Hypothalamus (tissue), 51 donors: Measurements from ENCODE around the gene MRPL28.

Experiments used
- DNase-seq, 51 donors: peaks; one replicate each; lab custom pipeline; 2025; lab: John Stamatoyannopoulos, UW

The MRPL28 gene

GRCh38 chr16:375927-376816 lies 5.8 kb upstream of the MRPL28 start:
- DNase-seq, result no peak

DNA sequence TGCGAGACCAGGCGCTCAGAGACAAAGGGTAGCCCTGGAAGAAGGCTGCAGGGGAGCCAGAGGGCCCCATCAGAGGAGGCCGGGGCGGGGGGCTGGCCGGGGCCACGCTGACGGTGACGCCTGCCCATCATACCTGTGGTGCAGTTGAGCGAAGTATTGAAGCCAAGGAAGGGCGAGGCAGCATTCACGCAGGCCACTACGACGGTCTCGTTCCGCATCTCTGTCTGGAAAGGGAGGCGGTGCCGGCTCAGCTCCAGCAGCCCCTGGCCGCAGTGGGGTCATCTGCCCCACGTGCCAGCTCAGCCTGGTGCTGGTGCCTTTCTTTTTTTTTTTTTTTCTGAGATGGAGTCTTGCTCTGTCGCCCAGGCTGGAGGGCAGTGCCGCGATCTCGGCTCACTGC lies 4.9 kb upstream of the MRPL28 start:
- DNase-seq, result no peak

DNA sequence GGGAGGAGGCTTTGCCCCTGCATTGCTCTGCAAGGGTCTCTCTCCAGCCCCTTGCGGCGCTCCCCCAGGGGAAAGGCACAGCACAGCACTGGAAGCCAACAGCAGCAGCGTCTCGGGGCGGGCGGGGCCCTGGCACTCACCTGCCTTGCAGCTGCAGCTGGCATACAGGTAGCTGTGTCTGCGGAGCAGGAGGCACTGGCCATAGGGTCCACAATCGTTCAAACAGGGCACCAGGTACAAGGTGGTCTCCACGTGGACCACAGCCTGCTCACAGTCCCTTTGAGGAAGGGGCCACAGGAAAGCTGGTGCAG lies 4.2 kb upstream of the MRPL28 start:
- DNase-seq, result no peak

GRCh38 chr16:373848-374615 lies 3.7 kb upstream of the MRPL28 start:
- DNase-seq, result no peak

- no peak for DNase-seq
Measured at GRCh38 chr16:373020-373598, 2.8 kb upstream of the MRPL28 start.

DNA sequence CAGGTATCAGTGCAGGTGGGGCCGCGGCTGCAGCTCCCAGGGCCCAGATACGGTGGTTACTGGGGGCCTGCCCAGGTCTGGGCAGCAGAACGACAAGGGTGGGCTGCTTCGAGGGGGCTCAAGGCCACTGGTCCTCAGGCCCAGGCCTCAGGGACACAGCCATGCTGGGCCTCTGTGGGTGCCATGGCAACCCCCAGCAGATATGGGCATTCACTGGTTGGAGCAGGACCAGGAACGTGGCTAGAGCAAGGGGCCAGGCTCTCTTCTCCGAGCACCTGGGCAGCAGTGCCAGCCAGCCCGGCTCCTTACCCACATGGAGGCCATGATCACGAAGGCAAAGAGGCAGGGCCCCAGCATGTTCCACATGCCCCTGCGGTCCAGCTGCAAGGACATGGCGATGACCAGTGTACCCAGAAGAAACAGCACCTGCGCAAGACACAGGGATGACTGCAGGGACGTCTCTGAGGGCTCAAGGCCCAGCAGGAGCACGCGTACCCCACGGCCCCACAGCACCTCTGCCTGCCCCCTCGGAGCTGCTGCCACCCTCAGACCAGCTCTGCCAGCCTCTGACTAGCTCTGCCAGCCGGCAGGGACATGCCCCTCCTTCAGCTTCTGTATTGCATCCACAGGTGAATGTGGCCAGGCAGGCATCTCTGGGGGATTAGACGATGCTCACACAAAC lies 2.1 kb upstream of the MRPL28 start:
- no peak for DNase-seq

- no peak for DNase-seq
Measured at GRCh38 chr16:371515-372301, 1.4 kb upstream of the MRPL28 start.

GRCh38 chr16:370979-371514 lies 709 bp upstream of the MRPL28 start:
- DNase-seq, result no peak

DNA sequence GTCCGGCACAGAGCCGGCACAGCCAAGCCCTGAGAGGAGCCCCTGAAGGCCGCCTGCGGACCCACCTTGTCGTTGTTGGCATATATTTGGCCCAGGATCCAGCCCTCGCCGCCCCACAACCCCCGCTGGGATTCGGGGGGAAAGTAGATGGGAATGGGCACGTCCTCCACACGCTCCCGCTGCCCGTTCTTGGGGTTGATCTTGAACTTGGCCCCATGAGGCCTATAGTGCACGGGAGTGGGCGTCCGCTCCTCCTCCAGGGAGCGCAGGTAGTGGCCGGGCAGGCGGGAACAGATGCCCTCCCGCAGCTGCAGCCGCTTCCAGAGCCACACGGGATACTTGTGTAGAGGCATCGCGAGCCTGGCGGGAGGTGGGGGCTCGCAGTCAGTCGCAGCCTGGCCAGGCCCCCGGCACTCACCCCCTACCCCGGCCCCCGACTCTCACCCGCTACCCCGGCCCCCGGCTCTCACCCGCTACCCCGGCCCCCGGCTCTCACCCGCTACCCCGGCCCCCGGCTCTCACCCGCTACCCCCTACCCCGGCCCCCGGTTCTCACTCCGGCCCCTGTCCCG lies 387 bp downstream of the MRPL28 start:
- no peak for DNase-seq

GRCh38 chr16:369275-369865 lies 968 bp downstream of the MRPL28 start:
- no peak for DNase-seq

DNA sequence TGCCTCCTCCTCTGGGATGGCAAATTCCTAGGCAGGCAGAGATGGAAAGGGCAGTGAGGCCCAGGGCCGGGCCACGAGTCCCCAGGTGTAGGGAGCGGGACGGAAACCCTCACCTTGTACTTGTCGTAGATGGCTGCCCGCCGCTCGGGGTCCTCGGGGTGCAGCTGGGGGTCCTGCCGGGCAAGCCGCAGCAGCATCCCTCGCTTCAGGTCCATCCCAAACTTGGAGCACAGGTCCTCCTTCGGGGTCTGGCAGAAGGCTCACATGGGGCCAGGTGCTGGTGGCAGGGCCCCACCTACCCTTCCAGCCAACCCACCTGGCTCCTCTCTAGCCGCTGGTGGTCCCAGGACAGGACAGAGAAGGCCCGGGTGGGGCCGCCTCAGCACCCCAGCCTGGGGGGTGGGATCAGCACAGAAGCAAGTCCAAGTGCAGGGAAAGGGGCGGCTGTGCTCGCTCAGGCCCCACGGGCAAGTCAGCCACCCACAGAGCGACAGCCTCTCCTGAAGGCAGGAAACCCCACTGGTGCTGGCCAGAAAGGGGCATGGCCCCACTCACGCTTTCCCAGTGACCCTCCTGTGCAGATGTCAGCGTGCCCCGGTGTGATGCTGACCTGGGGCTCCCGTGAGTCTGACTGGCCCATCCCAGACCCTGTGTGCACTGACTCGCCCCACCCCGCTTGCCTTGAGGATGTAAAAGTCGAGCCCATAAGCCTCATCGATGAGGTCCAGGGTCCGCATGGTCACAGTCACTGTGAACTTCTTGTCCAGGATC lies 1.8 kb downstream of the MRPL28 start:
- no peak for DNase-seq

DNA sequence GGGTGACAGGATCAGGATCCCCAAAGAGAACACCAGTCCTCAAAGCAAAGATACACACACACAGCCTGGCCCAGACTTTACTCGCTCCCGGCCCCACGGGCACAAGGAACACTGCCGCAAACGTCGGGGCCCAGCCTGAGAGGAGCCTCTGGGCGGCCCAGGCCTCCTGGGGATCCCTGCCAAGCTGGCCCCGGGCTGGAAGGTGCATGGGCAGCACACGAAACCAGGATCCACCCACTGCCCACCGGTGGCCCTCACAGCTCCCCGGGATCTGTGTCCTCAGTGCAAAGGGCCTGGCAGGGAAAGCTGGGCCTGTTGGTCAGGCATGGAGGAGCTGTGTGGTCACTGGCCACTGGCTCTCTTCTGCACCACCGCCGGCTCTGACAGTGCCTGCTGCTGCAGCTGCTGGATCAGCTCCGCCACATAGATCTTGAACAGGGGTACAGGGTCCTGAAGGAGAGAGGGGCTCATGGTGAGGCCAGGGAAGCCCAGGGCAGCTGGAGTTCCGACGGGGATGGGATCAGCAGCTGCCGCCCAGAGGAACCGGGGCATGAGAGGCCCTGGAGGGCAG lies 2.9 kb downstream of the MRPL28 start:
- no peak for DNase-seq

DNA sequence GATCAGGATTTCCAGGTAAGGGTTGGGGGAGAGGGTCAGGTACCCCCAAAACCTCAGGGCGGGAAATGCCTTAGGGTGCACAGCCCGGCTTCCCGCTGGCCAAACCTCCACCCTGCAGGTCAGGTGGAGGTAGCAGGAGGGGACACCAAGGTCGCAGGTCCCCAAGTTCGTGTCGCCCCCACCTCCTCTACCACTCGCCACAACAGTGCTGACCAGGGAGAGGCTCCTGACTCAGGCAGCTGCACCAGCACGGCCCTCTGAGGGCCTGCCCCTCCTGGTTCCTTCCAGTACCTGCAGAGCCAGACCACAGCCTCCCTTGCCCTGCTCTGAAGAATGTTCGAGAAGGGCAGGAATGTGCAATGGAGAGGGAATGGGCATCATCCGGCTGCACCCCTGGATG lies 3.9 kb downstream of the MRPL28 start:
- no peak for DNase-seq

DNA sequence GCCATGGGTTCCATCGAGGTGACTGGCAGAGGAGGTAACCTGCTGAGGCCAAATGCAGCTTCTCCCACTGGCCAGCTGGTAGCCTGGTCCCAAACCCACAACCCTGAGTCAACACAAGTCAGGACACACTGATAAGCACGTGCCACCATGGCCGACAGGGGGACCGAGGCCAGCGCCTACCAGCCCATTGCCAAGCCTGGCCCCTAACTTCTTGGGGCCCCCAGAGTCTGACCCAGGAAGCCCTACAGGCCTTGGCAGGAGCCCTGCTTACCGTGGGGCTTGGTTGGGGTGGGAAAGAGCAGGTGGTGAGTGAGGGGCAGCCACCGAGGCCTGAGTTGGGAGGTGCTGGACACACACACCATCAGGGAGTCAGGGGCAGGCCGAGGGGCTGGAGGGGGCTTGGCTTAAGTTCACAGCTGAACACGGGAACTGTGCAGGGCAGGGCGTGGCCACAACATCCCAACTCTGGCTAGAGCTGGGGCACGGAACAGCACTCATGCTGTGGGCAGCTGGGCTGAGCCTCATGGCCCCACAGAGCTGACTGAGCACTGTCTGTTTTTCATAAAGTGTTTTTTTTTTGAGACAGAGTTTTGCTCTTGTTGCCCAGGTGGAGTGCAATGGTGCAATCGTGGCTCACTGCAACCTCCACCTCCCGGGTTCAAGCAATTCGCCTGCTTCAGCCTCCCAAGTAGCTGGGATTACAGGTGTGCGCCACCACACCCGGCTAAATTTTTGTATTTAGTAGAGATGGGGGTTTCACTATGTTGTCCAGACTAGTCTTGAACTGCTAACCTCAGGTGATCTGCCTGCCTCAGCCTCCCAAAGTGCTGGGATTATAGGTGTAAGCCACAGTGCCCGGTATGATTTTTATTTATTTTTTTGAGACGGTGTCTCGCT lies 5.5 kb downstream of the MRPL28 start:
- DNase-seq, result no peak

- DNase-seq, result no peak
Measured at GRCh38 chr16:363766-364490, 6.4 kb downstream of the MRPL28 start.

DNA sequence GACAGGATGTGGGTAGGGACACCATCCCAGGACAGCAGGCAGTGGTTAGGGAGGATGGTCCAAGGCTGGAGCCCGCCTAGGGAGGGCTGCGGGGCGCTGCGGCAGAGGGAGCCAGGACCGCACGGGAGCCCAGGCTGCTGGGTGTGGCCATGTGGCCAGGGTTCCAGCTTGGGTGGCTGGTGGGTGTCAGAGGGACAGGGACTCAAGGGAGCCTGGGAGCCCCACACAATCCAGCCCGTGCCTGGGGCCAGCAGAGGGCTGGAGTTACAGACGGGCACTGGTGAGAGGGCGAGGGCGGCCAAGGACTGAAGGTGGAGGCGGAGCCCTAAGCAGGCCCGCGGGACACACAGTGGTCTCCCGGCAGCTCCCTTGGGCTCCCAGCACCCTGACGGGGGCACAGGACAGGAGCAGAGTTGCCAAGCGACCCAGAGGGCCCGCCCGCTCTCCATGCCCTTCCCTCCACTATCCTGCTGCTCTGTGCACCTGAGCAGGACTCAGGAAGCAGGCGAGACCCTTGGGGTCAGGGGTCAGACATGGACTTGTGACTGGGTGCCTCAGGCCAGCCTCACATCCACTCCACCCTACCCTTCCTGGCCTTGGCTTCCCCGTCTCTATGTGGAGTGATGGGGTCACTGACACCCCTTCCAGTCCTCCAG lies 7.1 kb downstream of the MRPL28 start:
- DNase-seq, result no peak
